Left ventricle myocardium superior (tissue), 1 donor: ENCODE data around the gene AP1G2. TPM values are rescaled to one million over a fixed set of nuclear protein-coding genes. Genes with fewer than 3 reads are reported as not detected.
A peak's percentile ranks its signal among the peaks of the same experiment; 100 is the strongest.
"Not testable (repeated sequence)": the region's sequence is repeated elsewhere in the genome, so short reads cannot be mapped to it uniquely, and the experiment has no call there.

Source experiments
- ATAC-seq: fragments of 200-7000 bp; cut with Tn5 transposase; one replicate; pipeline ENCODE4 v1.9.1; 2020; ENCODE audit warnings: mild to moderate bottlenecking, moderate library complexity
- DNase-seq: peaks from one replicate; pipeline ENCODE4 v3.0.0-alpha.2; 2020
- intact Hi-C: fragments of 100-400 bp; cut with micrococcal nuclease; formaldehyde crosslinking; loops from one replicate; pipeline ENCODE4 v1.11.0; 2022
- total RNA-seq: library from RNA; stranded (reverse); fragmentation: NEBNext Ultra II Directional; extraction: Animal tissue kit (Norgen Biotek cat#: 25700); gene quantifications from one replicate; pipeline ENCODE4 v1.2.1, GENCODE V29; 2021
- donor health status: DM: no; HTN: yes; CAD: no; lungs with severe emphysema.

Gene AP1G2
- total RNA-seq, 1 donor from 2014 or later: 15.5 TPM

- ATAC-seq (no peak), DNase-seq (no peak)
- intact Hi-C loops: no loop called here
Observed at GRCh38 chr14:23547924-23548323, 19.7 kb downstream of the AP1G2 start.

- ATAC-seq (no peak), DNase-seq (no peak)
- intact Hi-C loops: no loop called here
Observed at GRCh38 chr14:23546450-23547035, 21.0 kb downstream of the AP1G2 start.

- ATAC-seq (no peak), DNase-seq (no peak)
- intact Hi-C loops: no loop called here
Observed at GRCh38 chr14:23545740-23546365, 21.7 kb downstream of the AP1G2 start.

GRCh38 chr14:23544511-23545447 lies 22.8 kb downstream of the AP1G2 start:
- intact Hi-C loops: no loop called here
- ATAC-seq (peak; percentile 93), DNase-seq (peak; percentile 68)

- intact Hi-C loops: no loop called here
- ATAC-seq (no peak), DNase-seq (no peak)
Observed at GRCh38 chr14:23543403-23543802, 24.2 kb downstream of the AP1G2 start.

GRCh38 chr14:23542261-23542660 lies 25.3 kb downstream of the AP1G2 start:
- DNase-seq (no peak), ATAC-seq (no peak)
- intact Hi-C loops: no loop called here

GRCh38 chr14:23540141-23540469 lies 27.5 kb downstream of the AP1G2 start:
- ATAC-seq: no peak
- intact Hi-C loops: no loop called here
- no peak for DNase-seq

- peak; percentile 66 for ATAC-seq
- no peak for DNase-seq
- intact Hi-C loops: no loop called here
Observed at GRCh38 chr14:23539248-23540140, 28.1 kb downstream of the AP1G2 start.

GRCh38 chr14:23538785-23539184 lies 28.8 kb downstream of the AP1G2 start:
- peak; percentile 48 for DNase-seq
- intact Hi-C loops: no loop called here
- ATAC-seq: peak; percentile 77

GRCh38 chr14:23538050-23538718 lies 29.4 kb downstream of the AP1G2 start:
- no peak for ATAC-seq
- intact Hi-C loops: no loop called here

GRCh38 chr14:23537351-23538049 lies 30.1 kb downstream of the AP1G2 start:
- intact Hi-C loops: no loop called here
- no peak for DNase-seq
- ATAC-seq: no peak

More at GRCh38 chr14:23538050-23538718, 29.4 kb downstream of the AP1G2 start:
- no peak for DNase-seq

- DNase-seq, ATAC-seq, intact Hi-C loops: not testable (repeated sequence)
Observed at GRCh38 chr14:23536906-23537305, 30.7 kb downstream of the AP1G2 start.

GRCh38 chr14:23536494-23536893 lies 31.1 kb downstream of the AP1G2 start:
- intact Hi-C loops: no loop called here
- ATAC-seq (no peak), DNase-seq (no peak)

- intact Hi-C loops: no loop called here
- DNase-seq: no peak
- no peak for ATAC-seq
Observed at GRCh38 chr14:23535943-23536342, 31.6 kb downstream of the AP1G2 start.

- ATAC-seq (no peak), DNase-seq (no peak)
- intact Hi-C loops: no loop called here
Observed at GRCh38 chr14:23533652-23534435, 33.7 kb downstream of the AP1G2 start.

- DNase-seq (no peak), ATAC-seq (no peak)
- intact Hi-C loops: no loop called here
Observed at GRCh38 chr14:23532658-23533057, 34.9 kb downstream of the AP1G2 start.

GRCh38 chr14:23531391-23531790 lies 36.2 kb downstream of the AP1G2 start:
- no peak for DNase-seq
- no peak for ATAC-seq
- intact Hi-C loops: no loop called here
